ENCODE data around the gene ASB5.

Gene ASB5

DNA sequence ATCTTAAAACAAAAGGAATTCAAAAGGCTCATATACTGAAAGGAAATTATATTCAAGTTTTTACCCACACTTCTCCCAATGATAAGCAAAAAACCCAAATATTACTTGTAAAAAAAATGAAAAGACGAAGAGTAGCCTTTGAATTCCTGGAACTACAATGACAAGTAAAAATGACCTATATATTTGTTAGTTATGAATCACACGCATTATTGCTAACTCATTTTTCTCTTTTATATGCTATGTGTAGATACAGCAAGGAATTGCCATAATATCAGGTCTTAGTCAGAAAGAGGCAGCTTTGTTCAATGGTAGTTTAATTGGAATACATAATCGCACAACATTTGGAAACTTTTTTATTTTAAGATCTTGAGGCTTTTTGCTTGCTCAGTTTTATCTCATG lies 22.7 kb upstream of the ASB5 start (continued):
- no peak for TF ChIP-seq SNAI2 (CRISPR knock-in tag; IDR thresholded peaks at IDR 0.05)
- TF ChIP-seq, protein P1, sequence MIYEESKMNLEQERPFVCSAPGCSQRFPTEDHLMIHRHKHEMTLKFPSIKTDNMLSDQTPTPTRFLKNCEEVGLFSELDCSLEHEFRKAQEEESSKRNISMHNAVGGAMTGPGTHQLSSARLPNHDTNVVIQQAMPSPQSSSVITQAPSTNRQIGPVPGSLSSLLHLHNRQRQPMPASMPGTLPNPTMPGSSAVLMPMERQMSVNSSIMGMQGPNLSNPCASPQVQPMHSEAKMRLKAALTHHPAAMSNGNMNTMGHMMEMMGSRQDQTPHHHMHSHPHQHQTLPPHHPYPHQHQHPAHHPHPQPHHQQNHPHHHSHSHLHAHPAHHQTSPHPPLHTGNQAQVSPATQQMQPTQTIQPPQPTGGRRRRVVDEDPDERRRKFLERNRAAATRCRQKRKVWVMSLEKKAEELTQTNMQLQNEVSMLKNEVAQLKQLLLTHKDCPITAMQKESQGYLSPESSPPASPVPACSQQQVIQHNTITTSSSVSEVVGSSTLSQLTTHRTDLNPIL (CRISPR knock-in tag; IDR thresholded peaks at IDR 0.05; ENCODE audit: low read depth): no peak
- TF ChIP-seq, protein P2, sequence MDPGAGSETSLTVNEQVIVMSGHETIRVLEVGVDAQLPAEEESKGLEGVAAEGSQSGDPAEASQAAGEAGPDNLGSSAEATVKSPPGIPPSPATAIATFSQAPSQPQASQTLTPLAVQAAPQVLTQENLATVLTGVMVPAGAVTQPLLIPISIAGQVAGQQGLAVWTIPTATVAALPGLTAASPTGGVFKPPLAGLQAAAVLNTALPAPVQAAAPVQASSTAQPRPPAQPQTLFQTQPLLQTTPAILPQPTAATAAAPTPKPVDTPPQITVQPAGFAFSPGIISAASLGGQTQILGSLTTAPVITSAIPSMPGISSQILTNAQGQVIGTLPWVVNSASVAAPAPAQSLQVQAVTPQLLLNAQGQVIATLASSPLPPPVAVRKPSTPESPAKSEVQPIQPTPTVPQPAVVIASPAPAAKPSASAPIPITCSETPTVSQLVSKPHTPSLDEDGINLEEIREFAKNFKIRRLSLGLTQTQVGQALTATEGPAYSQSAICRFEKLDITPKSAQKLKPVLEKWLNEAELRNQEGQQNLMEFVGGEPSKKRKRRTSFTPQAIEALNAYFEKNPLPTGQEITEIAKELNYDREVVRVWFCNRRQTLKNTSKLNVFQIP (CRISPR knock-in tag; IDR thresholded peaks at IDR 0.05; ENCODE audit: borderline replicate concordance, low read depth): no peak
- no peak for TF ChIP-seq ZFP30 (CRISPR knock-in tag; IDR thresholded peaks at IDR 0.05)

GRCh38 chr4:176290520-176290919 lies 21.5 kb upstream of the ASB5 start:
- no peak for TF ChIP-seq TSHZ2 (CRISPR knock-in tag; IDR thresholded peaks at IDR 0.05)
- no peak for TF ChIP-seq TCF4 (CRISPR knock-in tag; IDR thresholded peaks at IDR 0.05; ENCODE audit: borderline replicate concordance)
- no peak for TF ChIP-seq ISL1 (CRISPR knock-in tag; IDR thresholded peaks at IDR 0.05)
- TF ChIP-seq, protein P3, sequence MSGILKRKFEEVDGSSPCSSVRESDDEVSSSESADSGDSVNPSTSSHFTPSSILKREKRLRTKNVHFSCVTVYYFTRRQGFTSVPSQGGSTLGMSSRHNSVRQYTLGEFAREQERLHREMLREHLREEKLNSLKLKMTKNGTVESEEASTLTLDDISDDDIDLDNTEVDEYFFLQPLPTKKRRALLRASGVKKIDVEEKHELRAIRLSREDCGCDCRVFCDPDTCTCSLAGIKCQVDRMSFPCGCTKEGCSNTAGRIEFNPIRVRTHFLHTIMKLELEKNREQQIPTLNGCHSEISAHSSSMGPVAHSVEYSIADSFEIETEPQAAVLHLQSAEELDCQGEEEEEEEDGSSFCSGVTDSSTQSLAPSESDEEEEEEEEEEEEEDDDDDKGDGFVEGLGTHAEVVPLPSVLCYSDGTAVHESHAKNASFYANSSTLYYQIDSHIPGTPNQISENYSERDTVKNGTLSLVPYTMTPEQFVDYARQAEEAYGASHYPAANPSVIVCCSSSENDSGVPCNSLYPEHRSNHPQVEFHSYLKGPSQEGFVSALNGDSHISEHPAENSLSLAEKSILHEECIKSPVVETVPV (CRISPR knock-in tag; IDR thresholded peaks at IDR 0.05): no peak
- TF ChIP-seq TOX (CRISPR knock-in tag; IDR thresholded peaks at IDR 0.05; ENCODE audit: borderline replicate concordance): no peak
- no peak for ATAC-seq

DNA sequence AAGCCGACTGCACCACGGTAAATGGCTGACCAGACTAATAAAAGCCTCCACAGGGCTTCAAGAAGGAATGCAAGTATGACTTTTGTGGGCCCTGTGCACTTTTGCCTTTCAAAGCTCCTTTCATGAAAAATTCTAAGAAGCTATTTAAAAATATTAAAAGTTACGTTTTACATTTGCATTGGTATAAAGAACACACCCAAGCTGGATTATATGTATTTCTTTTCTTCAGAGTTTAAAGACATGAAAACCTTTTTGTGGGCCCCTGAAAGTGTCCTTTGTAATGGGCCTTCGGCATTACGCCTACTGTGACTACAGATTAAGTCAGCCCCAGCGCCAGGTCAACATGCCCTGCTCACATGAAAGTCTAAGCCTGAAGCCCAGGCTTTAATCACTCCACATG lies 20.5 kb upstream of the ASB5 start:
- no peak for ATAC-seq
- no peak for TF ChIP-seq GLIS3 (CRISPR knock-in tag; IDR thresholded peaks at IDR 0.05)
- TF ChIP-seq, protein P2 (CRISPR knock-in tag; IDR thresholded peaks at IDR 0.05; ENCODE audit: borderline replicate concordance, low read depth): no peak
- TF ChIP-seq ESRRG (CRISPR knock-in tag; IDR thresholded peaks at IDR 0.05): no peak
- TF ChIP-seq ISL1 (CRISPR knock-in tag; IDR thresholded peaks at IDR 0.05): no peak
- no peak for TF ChIP-seq SNAI2 (CRISPR knock-in tag; IDR thresholded peaks at IDR 0.05)
- TF ChIP-seq, protein P3 (CRISPR knock-in tag; IDR thresholded peaks at IDR 0.05): no peak
- TF ChIP-seq ZNF565 (CRISPR knock-in tag; conservative IDR thresholded peaks at IDR 0.05; ENCODE audit: low read depth): no peak
- no peak for TF ChIP-seq TOX (CRISPR knock-in tag; IDR thresholded peaks at IDR 0.05; ENCODE audit: borderline replicate concordance)
- no peak for TF ChIP-seq TSHZ2 (CRISPR knock-in tag; IDR thresholded peaks at IDR 0.05)
- no peak for TF ChIP-seq ZFP30 (CRISPR knock-in tag; IDR thresholded peaks at IDR 0.05)
- TF ChIP-seq, protein P1 (CRISPR knock-in tag; IDR thresholded peaks at IDR 0.05; ENCODE audit: low read depth): no peak
- no peak for TF ChIP-seq BACH2 (CRISPR knock-in tag; IDR thresholded peaks at IDR 0.05; ENCODE audit: borderline replicate concordance)
- TF ChIP-seq CSDC2 (CRISPR knock-in tag; IDR thresholded peaks at IDR 0.05): no peak
- TF ChIP-seq PATZ1 (CRISPR knock-in tag; IDR thresholded peaks at IDR 0.05; ENCODE audit: borderline replicate concordance): no peak
- no peak for TF ChIP-seq OSR1 (CRISPR knock-in tag; IDR thresholded peaks at IDR 0.05)
- no peak for TF ChIP-seq ZFP3 (CRISPR knock-in tag; IDR thresholded peaks at IDR 0.05)
- no peak for TF ChIP-seq ZNF8 (CRISPR knock-in tag; IDR thresholded peaks at IDR 0.05)
- no peak for TF ChIP-seq ZC3H10 (CRISPR knock-in tag; IDR thresholded peaks at IDR 0.05)
- no peak for TF ChIP-seq TCF4 (CRISPR knock-in tag; IDR thresholded peaks at IDR 0.05; ENCODE audit: borderline replicate concordance)
- TF ChIP-seq RARB (CRISPR knock-in tag; IDR thresholded peaks at IDR 0.05): no peak
